Heart right ventricle (tissue), 16 donors: ENCODE results near the gene KCTD21. TPM values are rescaled to one million over a fixed set of nuclear protein-coding genes. Genes with fewer than 3 reads are reported as not detected.

Experiments
- ATAC-seq, 8 donors: fragments of 200-7000 bp; cut with Tn5 transposase; one replicate each; pipeline ENCODE4 v1.9.1; 2020; ENCODE audit warnings: mild to moderate bottlenecking in 8 of 8, moderate library complexity in 8 of 8, moderate number of reproducible peaks in 1 of 8
- DNase-seq, 2 donors: peaks; one replicate each; pipeline ENCODE4 v3.0.0-alpha.2; 2020
- H3K27ac ChIP-seq, 10 donors: fragments of 200-600 bp; sonication (generic) in 2 of 10; one replicate each; pipeline versions ENCODE4 v1.5.0 to v1.8.0; 2020 to 2022; ENCODE audit warnings: mild to moderate bottlenecking in 3 of 10
- H3K27me3 ChIP-seq, 7 donors: fragments of 200-600 bp; one replicate each; pipeline ENCODE4 v1.8.0; 2021 to 2022; ENCODE audit warnings: mild to moderate bottlenecking in 2 of 7
- H3K36me3 ChIP-seq, 9 donors: fragments of 200-600 bp; sonication (generic) in 1 of 9; one replicate each; pipeline versions ENCODE4 v1.5.0 to v1.8.0; 2020 to 2022; ENCODE audit warnings: mild to moderate bottlenecking in 2 of 9
- H3K4me1 ChIP-seq, 9 donors: fragments of 200-600 bp; sonication (generic) in 1 of 9; one replicate each; pipeline versions ENCODE4 v1.5.0 to v1.8.0; 2020 to 2022; ENCODE audit warnings: mild to moderate bottlenecking in 4 of 9
- H3K4me3 ChIP-seq, 10 donors: fragments of 200-600 bp; sonication (generic) in 2 of 10; one replicate each; pipeline versions ENCODE4 v1.5.0 to v1.8.0; 2020 to 2022; ENCODE audit warnings: mild to moderate bottlenecking in 7 of 10, moderate library complexity in 2 of 10
- H3K9me3 ChIP-seq, 11 donors: fragments of 200-600 bp in 10 of 11; sonication (generic) in 2 of 11; one replicate each; pipeline versions ENCODE4 v1.5.0 to v1.8.0; 2013 to 2022; ENCODE audit warnings: mild to moderate bottlenecking in 2 of 11, control low read depth in 1 of 11, moderate library complexity in 1 of 11
- CTCF ChIP-seq, 9 donors: fragments of 200-600 bp; sonication (generic) in 2 of 9; IDR thresholded peaks; one replicate each; pipeline versions ENCODE4 v1.5.0 to v1.8.0; 2021 to 2022; ENCODE audit warnings: antibody characterized with exemption in 9 of 9, mild to moderate bottlenecking in 5 of 9, moderate library complexity in 1 of 9
- whole genome bisulfite sequencing, 2 donors: extraction: QIAGEN DNeasy Blood & Tissue Kit; methylation state at CpG; one replicate each; pipeline ENCODE4 v1.1.7; 2013; ENCODE audit warnings: inconsistent platforms in 1 of 2; 5-methylcytosine and 5-hydroxymethylcytosine counted together
- intact Hi-C, 10 donors: fragments of 100-400 bp; cut with DNase I; formaldehyde crosslinking; loops; one replicate each; pipeline versions ENCODE4 v1.11.1 to v1.14.2; 2022
- polyA plus RNA-seq, 2 donors: library from polyadenylated mRNA; stranded (reverse); fragments of 200-250 nt; gene quantifications; one replicate each; pipeline ENCODE4 v1.2.3, GENCODE V29; 2013
- total RNA-seq, 10 donors: library from RNA; stranded (reverse); fragmentation: NEBNext Ultra II Directional in 3 of 10; extraction: Animal tissue kit (Norgen Biotek cat#: 25700) in 3 of 10; gene quantifications; one replicate each; pipeline versions ENCODE4 v1.2.1 to v1.2.4, GENCODE V29; 2021 to 2023
- donor health status: Arrhythmogenic right ventricular cardiomyopathy.
- donor health status: ischemic (EF 13 %, LVEDD 7.1; RV severe dilation, severe dysfunction).
- donor health status: healthy with polysubstance abuse.
- donor health status: DM: no; HTN: yes; CAD: no.
- donor health status: DM: no; HTN: no; CAD: no.
- donor health status: ischemic (EF 25% LVEDD 6.9; RV normal size, moderate dysfunction).
- donor health status: ischemic (EF 25% LVEDD 5.7; RV mildly dilated, moderate dysfunction).
- donor health status: healthy.
- donor health status: DM: yes; HTN: yes; CAD: no.
- donor health status: Ischemic cardiomyopathy.
- donor health status: ischemic (EF 35%, LVEDD 5.7; RV mildly dilated, moderate dysfunction).
- donor health status: nonischemic (EF 11% LVEDD 7.7; RV severe dilation, severe dysfunction).
- donor health status: DM: yes; HTN: yes; CAD: no.
- donor health status: PGD.
- donor health status: ischemic (EF 29% LVEDD 5.4; RV normal size, mild dysfunction).
- donor health status: nonischemic (EF 23%, LVEDD 6.1; RV moderate dilation, normal function).

Gene KCTD21
- total and polyA plus RNA-seq, 12 donors: 4.2 to 9.9 (median 6.2) TPM

GRCh38 chr11:78189851-78190250 lies 1.4 kb upstream of the KCTD21 start:
- ATAC-seq (no peak), DNase-seq (no peak)
- H3K27me3 ChIP-seq: no peaks in the 10 kb centered on the region
- 47 to 55% methylated on average over 3 of the region's 3 CpGs for WGBS, 2 donors
- intact Hi-C loops: loop anchor here in 5 of 10 donors (2.0 to 5.0 kb wide), 4 partner anchors 48 to 113 kb away; partner anchors contain the start of genes ALG8 (in 3 of the 5) and NDUFC2 (in 1 of the 5)
- H3K4me3 ChIP-seq: peak overlapping the region in 8 of 10 donors; percentile 77 to 89 (median 84)
- no peak for TF ChIP-seq CTCF (IDR thresholded peaks at IDR 0.05)
- peak overlapping the region in 5 of 10 donors; percentile 17 to 90 (median 84) for H3K27ac ChIP-seq
- peaks cover 0 to 17% (median 0%) of the 10 kb centered on the region in 9 donors for H3K36me3 ChIP-seq
- no peaks in the 10 kb centered on the region for H3K9me3 ChIP-seq
- peaks cover 6 to 63% (median 36%) of the 10 kb centered on the region in 9 donors for H3K4me1 ChIP-seq

DNA sequence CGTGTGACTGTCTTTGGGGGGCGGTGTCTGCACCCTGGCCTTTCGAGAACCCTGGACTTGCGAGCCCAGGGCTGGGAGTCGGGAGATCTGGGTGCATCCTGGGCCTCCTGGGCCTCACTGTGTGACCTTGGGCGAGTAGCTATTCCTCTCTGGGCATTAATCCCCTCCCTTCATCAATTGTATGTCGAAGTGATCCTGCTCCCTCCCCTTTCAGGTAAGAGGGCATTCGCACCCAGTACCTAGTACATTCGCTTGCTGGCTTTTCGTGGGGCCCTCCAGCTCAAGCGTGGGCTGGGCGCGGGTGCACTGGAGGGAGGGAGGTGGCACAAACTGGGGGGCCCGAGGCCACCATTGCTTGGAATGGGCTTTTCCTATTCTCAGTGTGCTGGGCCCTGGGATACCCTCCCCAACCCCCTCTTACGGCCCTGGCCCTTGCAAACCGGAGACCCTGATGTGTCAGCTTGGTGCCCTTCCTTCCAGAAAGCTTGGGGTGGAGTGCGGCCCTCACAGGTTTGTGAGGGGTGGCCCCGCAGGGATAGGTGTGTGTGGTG lies 823 bp upstream of the KCTD21 start:
- Histone ChIP-seq H3K4me1 (peaks cover 6 to 63% (median 36%) of the 10 kb centered on the region in 9 donors), H3K27ac (peak overlapping the region in 9 of 10 donors; percentile 47 to 90 (median 84)), H3K4me3 (peak overlapping the region; percentile 68 to 89 (median 82)), H3K36me3 (peaks cover 0 to 17% (median 0%) of the 10 kb centered on the region in 9 donors), H3K27me3 (no peaks in the 10 kb centered on the region), H3K9me3 (no peaks in the 10 kb centered on the region)
- no peak for ATAC-seq
- no peak for DNase-seq
- 29 to 33% methylated on average over 18 of the region's 18 CpGs for WGBS, 2 donors
- intact Hi-C loops: loop anchor here in 5 of 10 donors (2.0 to 5.0 kb wide), 3 partner anchors 47 to 52 kb away; partner anchors contain the start of gene ALG8 (in 3 of the 5)
- no peak for TF ChIP-seq CTCF (IDR thresholded peaks at IDR 0.05)

GRCh38 chr11:78187366-78188285 lies 800 bp downstream of the KCTD21 start:
- intact Hi-C loops: loop anchor here in 5 of 10 donors (2.0 to 5.0 kb wide), 4 partner anchors 15 to 50 kb away; partner anchors contain the start of gene ALG8 (in 3 of the 5)
- WGBS, 2 donors: 21 to 23% methylated on average over 31 of the region's 31 CpGs
- H3K27ac ChIP-seq: peak overlapping the region; percentile 34 to 90 (median 84)
- ATAC-seq (peak in 2 of 8 donors; percentile 35 to 58), DNase-seq (no peak)
- no peaks in the 10 kb centered on the region for H3K27me3 ChIP-seq
- TF ChIP-seq CTCF (IDR thresholded peaks at IDR 0.05): peak in 1 of 9 donors; percentile 3
- peak overlapping the region; percentile 68 to 89 (median 82) for H3K4me3 ChIP-seq
- H3K36me3 ChIP-seq: peaks cover 0 to 31% (median 0%) of the 10 kb centered on the region in 9 donors
- H3K9me3 ChIP-seq: no peaks in the 10 kb centered on the region
- peaks cover 6 to 56% (median 35%) of the 10 kb centered on the region in 9 donors for H3K4me1 ChIP-seq

DNA sequence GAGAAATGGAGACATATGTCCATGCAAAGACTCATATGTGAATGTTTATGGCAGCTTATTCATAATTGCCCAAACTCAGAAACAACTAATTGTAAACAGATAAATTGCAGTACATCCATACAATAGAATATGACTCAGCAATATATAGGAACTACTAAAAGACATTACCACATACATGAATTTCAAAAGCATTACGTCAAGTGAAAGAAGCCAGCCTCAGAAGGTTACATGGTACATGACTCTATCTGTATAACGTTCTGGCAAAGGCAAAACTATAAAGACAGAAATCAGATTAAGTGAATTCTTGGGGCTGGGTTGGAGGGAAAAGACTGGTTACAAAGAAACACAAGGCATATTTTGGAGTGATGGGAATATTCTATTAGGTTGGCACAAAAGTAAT lies 7.2 kb downstream of the KCTD21 start:
- ATAC-seq: no peak
- DNase-seq: no peak
- no peak for TF ChIP-seq CTCF (IDR thresholded peaks at IDR 0.05)
- Histone ChIP-seq H3K27me3 (no peaks in the 10 kb centered on the region), H3K27ac (no peak overlapping the region), H3K9me3 (peaks cover 0 to 5% (median 0%) of the 10 kb centered on the region in 11 donors), H3K4me1 (peaks cover 0 to 25% (median 0%) of the 10 kb centered on the region in 9 donors), H3K36me3 (peaks cover 0 to 47% (median 0%) of the 10 kb centered on the region in 9 donors), H3K4me3 (no peak overlapping the region)
- 78 to 89% methylated on average over 2 of the region's 2 CpGs for WGBS, 2 donors
- intact Hi-C loops: no loop called here
